Breast epithelium (tissue), 3 donors: ENCODE results near the gene CDK6.

Experiments
- POLR2A ChIP-seq: fragments of 450-650 bp; IDR thresholded peaks from one replicate; pipeline ENCODE4 v1.6.1; 2016; ENCODE audit warnings: antibody characterized with exemption, mild to moderate bottlenecking, moderate library complexity
- POLR2AphosphoS5 ChIP-seq, 3 donors: sonication (generic); formaldehyde crosslinking; IDR thresholded peaks; one replicate each; pipeline ENCODE4 v1.6.1; 2017; ENCODE audit warnings: antibody characterized with exemption in 3 of 3

DNA sequence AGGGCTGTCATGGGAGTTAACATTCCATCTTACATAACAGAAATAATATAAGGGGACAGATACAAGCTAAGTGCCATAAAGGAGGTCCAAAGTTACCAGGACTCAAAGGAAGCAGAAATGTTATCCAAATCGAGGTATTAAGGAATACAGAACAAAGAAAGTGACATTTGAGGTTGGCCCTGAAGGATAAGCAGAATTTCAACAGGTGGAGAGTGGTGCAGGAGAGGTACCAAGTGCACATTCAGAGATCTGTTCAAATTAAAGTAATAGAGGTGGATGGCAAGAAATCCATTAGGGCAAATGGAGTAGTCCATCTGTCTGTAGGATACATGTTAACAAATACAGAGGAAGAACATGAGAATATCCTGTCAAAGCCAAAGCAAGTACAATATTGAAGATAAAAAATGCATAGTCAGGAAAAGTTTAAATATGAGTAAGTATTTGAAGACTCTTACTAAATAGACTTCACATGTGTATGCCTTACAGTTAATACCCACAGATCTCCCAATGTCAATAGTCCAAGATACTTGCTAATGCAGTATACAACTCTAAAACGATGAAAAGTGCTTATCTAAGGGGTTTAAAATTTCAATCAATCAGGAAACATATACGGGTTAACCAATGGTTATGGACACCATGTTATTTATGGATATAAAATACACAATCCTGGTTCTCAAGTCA lies 10.0 kb downstream of the CDK6 start:
- no peak for TF ChIP-seq POLR2A
- no peak for TF ChIP-seq POLR2AphosphoS5 (IDR thresholded peaks at IDR 0.05)
